GM19328 (cell line): ENCODE measurements around the gene PVR.
"Not testable (repeated sequence)": the region's sequence is repeated elsewhere in the genome, so short reads cannot be mapped to it uniquely, and the experiment has no call there.

Experiments used
- ATAC-seq: cut with Tn5 transposase; IDR thresholded peaks from one replicate; pipeline ENCODE4 v1.9.1; 2021; ENCODE audit warnings: mild to moderate bottlenecking, moderate library complexity; ENCODE audit not compliant: unreplicated experiment

Gene PVR

DNA sequence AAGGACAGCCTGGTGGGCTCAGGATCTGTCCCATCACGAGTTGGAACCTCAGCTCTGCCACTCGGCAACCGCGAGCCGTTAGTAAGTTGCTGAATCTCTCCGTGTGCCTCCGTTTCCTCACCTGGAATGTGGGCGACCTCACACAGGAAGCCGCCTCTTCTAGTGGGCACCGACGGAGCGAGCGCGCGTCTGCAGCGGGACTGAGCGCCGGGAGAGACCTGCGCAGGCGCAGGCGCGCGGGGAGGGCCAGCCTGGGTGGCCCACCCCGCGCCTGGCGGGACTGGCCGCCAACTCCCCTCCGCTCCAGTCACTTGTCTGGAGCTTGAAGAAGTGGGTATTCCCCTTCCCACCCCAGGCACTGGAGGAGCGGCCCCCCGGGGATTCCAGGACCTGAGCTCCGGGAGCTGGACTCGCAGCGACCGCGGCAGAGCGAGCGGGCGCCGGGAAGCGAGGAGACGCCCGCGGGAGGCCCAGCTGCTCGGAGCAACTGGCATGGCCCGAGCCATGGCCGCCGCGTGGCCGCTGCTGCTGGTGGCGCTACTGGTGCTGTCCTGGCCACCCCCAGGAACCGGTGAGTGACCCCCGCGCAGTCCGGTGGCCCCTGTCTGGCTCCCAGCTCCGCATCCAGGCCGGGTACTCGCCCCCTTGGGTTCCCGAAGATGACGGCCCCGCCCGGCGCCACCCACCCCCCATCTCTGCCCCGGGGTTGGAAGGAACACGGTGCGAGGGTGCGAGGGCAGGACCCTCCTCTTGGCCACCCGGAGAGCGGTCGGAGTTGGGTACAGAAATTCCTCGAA, at the start of gene PVR:
TSS of gene PVR (plus strand) at position 306 of the 797 bp plus-strand sequence. CDS start at position 493, 187 bp downstream.
- no peak for ATAC-seq

DNA sequence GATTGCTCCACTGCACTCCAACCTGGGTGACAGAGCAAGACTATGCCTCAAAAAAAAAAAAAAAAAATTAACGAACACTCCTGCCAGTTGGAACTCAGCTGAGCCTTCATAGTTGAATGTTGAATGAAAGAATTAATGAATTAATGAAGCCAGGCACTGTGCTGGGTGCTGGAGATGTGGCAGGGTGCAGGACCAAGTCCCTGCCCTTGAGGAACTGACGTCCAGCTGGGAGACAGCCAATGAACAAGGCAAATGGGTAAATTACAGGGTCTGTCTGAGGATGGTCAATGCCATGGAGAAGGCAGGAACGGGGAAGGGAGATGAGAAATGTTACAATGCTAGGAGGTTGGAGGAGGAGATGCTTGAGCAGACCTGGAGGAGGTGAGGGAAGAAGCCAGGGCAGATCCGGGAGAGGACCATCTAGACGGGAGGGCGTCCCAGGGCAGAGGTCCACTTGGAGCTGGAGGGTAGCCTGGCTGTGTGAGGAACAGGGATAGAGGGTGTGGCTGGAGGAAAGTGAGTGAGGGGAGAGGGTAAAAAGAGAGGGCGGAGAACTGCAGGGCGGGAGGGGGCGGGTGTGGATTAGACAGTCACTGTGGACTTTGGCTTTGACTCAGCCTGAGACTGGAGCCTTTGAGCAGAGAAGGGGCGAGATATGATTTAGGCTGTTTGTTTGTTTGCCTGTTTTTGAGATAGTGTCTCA, 47.1 kb upstream of the PVR start:
- no peak for ATAC-seq

DNA sequence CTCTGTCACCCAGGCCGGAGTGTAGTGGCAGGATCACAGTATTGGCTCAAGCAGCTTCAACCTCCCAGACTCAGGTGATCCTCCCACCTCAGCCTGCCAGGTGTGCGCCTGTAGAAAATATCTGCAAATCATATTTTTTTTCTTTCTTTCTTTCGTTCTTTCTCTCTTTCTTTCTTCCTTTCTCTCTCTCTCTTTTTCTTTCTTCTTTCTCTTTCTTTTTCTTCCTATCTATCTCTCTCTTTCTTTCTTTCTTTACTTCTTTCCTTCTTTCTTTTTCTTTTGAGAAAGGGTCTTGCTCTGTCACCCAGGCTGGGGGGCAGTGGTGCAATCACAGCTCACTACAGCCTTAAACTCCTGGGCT, 46.6 kb upstream of the PVR start:
- ATAC-seq, result no peak

- no peak for ATAC-seq
Observed at GRCh38 chr19:44598355-44598754, 45.4 kb upstream of the PVR start.

- no peak for ATAC-seq
Observed at GRCh38 chr19:44598880-44599279, 44.8 kb upstream of the PVR start.

DNA sequence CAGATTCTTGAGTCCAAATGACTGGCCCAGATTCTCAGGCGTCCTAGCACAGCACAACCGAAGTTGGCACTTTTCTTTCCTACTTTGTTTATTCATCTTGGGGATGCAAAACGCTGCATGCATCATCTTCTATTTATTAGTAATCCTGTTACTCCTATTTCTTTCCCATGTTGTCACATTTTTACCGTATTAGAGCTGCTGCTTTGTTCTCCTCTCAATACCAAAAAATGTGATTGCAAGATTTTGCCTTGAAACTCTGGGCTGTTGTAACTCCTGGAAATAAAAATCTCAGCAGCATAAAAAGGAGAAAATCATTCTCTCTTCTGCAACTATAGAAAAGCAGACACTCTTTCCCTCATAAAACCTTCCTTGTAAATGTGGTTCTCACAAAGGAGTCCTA, 43.2 kb upstream of the PVR start:
- no peak for ATAC-seq

DNA sequence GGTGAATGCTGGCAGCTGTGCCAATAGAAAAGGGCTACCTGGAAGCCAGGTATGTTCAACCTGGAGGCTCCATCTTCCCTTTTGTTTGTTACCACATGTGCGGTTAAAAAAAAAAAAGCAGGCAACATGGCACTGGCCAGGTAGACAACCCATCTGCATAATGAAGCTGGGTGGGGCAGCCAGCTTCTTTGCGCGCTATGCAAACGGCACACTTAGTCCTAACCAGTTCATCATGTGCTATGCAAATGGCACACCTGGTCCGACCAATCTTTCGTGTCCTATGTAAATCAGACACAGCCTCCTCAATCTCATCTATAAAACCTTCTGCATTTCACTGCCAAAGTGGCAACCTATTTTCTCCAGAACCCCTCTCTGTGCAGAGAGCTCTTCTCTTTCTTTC, 41.6 kb upstream of the PVR start:
- no peak for ATAC-seq

DNA sequence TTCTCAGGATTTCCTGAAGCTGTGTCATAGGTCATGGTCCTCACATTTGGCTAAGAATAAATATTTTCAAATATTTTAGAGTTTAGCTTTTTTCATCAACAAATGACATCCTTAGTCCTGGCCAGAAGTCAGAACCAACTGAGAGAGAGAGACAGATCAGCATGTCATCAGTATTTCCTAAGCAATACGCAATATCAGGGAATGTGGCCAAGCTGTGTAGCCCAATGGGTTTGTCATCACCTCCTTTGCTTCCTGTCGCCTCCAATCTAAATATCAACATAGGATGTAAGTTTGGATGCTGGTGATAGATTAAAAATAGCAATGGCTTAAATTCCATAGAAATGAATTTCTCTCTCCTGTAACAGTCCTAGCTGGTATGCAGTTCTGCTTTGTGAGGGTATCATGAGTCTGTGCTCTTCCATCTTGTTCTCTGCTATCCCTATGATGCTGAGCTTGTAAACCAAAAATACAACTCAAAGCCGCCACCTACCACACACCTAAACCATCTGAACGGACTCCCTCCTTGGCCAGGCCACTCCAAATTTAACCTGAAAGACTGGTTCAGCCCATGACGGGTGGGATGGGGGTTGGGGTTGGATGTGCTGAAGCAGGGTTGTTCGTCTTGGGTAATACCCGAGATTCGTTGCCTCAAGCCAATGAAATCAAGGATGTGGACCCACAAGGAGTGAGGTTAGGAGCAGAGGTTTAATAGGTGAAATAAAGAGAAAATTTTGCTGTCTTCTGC, 40.3 kb upstream of the PVR start:
- no peak for ATAC-seq

- ATAC-seq, result no peak
Observed at GRCh38 chr19:44604241-44604640, 39.5 kb upstream of the PVR start.

DNA sequence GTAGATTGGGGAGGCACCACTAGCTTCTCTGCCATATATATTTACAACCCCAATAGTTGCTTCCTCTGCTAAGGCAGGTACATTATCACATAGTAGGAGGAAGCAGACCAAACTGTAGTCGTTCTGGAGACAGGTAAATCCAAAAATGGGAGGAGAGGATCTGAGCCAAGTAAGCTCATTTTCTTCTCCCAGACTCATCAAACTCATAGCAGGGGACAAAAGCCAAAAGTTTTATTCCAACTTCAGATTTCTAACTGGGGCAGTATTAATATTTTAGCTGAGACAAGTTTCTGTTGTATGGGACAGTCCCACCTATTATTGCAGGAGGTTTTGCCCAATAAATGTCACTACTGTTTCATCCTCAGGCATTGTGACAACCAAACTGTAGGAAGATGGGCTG, 38.2 kb upstream of the PVR start:
- ATAC-seq, result no peak

- ATAC-seq, result no peak
Observed at GRCh38 chr19:44607049-44607448, 36.7 kb upstream of the PVR start.

- ATAC-seq, result no peak
Observed at GRCh38 chr19:44607917-44608316, 35.8 kb upstream of the PVR start.

- no peak for ATAC-seq
Observed at GRCh38 chr19:44608391-44608821, 35.3 kb upstream of the PVR start.

- no peak for ATAC-seq
Observed at GRCh38 chr19:44609219-44609618, 34.5 kb upstream of the PVR start.

- ATAC-seq, result not testable (repeated sequence)
Observed at GRCh38 chr19:44610497-44610896, 33.2 kb upstream of the PVR start.

GRCh38 chr19:44611812-44612295, 31.9 kb upstream of the PVR start:
- no peak for ATAC-seq

DNA sequence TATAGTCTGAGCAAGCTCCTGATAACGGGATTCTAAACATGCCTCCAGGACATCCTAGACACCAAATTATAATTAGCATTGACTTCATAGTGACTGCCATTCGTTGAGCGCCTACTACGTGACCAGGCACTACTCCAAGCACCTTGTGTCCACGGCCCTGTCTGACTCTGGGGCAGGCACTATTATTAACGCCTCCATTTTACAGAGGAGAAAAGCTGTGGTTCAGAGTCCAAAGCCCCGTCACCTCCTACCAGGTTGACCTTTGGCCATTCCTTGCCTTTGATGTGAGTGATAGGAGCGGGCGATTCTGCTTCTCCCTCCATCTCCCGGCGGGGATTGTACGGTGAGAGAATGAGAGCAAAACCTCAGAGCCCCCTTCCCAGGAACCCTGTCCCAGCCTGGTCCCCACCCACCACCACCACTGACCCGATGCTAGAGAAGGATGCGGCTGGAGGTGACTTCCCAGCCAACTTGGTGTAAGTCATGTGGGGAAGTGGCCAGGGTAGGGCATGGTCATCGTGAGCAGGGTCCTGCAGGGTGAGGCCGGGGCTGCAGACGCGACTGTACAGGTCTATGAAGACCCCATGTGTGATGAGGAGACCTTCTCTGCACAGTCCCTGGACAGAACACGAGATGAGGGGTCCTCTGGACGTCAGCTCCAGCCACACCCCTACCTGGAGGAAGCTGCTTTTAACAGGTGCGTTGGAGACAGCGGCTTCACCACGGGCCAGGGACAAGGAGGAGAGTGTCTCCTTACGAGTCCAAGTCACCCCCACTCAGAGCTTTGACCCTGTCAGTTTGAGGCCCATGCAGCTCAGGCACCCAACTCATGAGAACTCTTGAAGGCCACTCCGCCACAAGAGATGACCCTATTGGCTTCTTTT, 30.2 kb upstream of the PVR start, which contains the start of gene IGSF23:
TSS of gene IGSF23 (plus strand) at position 269 of the 884 bp plus-strand sequence. CDS start at position 352, 83 bp downstream.
- no peak for ATAC-seq

DNA sequence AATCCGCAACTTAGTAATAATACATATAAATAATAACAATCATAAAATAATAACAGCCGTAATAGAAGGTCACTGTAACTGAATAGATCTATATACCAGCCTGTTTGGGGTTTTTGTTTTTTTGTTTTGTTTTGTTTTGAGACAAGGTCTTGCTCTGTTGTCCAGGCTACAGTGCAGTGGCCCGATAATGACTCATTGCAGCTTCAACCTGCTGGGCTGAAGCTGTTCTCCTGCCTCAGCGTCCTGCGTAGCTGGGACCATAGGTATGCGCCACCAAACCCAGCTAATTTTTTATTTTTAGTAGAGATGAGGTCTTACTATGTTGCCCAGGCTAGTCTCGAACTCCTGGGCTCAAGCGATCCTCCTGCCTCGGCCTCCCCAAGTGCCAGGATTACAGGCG, 29.4 kb upstream of the PVR start:
- no peak for ATAC-seq

DNA sequence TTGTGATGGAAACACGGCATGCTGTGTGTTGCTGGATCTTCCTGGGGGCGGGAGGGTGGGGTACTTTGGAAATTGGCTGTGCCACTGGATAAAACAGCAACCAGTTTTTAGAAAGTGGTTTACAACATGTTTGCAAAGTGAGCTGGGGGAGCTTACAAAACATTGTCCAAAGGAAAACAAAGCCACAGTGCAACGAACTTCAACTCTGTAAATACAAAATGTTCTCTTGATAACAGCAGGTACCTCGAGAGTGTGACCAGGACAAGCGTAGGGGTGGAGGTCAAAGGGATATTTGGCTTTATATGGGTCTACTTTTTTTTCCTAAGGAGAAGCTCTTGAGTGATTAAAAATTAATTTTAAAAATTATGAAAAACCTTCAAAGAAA, 27.9 kb upstream of the PVR start:
- no peak for ATAC-seq

DNA sequence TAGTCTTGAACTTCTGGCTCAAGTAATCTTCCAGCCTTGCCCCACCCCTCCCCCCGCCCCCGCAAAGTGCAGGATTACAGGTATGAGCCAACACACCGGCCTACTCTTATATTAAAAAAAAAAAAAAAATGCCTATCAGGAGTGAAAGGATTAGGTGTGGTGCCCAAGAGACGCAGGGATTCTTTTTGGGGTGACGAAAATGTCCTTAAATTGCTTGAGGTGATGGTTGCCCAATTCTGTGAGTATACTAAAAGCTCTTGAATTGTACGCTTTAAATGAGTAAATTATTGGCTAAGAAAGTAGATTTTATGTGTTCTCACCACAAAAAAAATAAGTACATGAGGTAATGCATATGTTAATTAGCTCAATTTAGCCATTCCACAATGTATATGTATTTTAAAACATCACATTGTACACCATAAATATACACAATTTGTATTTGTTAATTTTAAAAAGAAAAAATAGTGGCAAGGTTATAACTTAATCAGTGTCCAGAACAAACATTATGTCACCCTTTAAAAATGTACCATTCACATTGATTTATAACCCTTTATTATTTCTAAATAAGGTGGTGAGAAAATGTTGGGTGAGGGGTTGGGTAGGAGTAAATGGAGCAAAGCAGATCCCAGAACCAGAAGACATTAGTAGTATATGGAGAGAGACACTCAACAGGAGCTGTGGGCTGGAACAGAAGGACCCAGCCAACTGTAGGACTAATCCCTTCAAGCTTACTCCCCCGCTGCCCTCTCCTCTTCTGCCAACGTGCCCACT, 26.4 kb upstream of the PVR start:
- ATAC-seq, result no peak
